Ascending aorta (tissue), 2 donors: ENCODE results near the gene RXRA. TPM values are rescaled to one million over a fixed set of nuclear protein-coding genes. Genes with fewer than 3 reads are reported as not detected.

Experiments used
- DNase-seq, 2 donors: peaks; one replicate each; pipeline ENCODE4 v3.0.0-alpha.2; 2019; ENCODE audit warnings: low spot score in 2 of 2
- H3K27ac ChIP-seq, 2 donors: fragments of 200-600 bp; sonication (generic); one replicate each; pipeline ENCODE4 v1.5.1; 2016 to 2017; ENCODE audit warnings: mild to moderate bottlenecking in 1 of 2
- H3K27me3 ChIP-seq: fragments of 200-600 bp; sonication (generic); one replicate; pipeline ENCODE4 v1.5.1; 2017
- H3K36me3 ChIP-seq, 2 donors: fragments of 200-600 bp; sonication (generic); one replicate each; pipeline ENCODE4 v1.5.1; 2016
- H3K4me1 ChIP-seq, 2 donors: fragments of 200-600 bp; sonication (generic); one replicate each; pipeline ENCODE4 v1.5.1; 2016 to 2017; ENCODE audit warnings: mild to moderate bottlenecking in 1 of 2
- H3K4me3 ChIP-seq, 2 donors: fragments of 200-600 bp; sonication (generic); one replicate each; pipeline ENCODE4 v1.5.1; 2016 to 2017; ENCODE audit warnings: mild to moderate bottlenecking in 1 of 2
- H3K9me3 ChIP-seq, 2 donors: fragments of 200-600 bp; sonication (generic); one replicate each; pipeline ENCODE4 v1.5.1; 2016
- CTCF ChIP-seq, 3 experiments: fragments of 200-600 bp in 2 of 3; fragments of 450-650 bp in 1 of 3; sonication (generic) in 2 of 3; IDR thresholded peaks; one replicate each; pipeline ENCODE4 v1.5.1; 2016 to 2019; ENCODE audit warnings: antibody characterized with exemption in 3 of 3, mild to moderate bottlenecking in 1 of 3, moderate library complexity in 1 of 3
- intact Hi-C: fragments of 100-400 bp; cut with DNase I; formaldehyde crosslinking; loops from one replicate; pipeline ENCODE4 v1.15.1; 2023
- total RNA-seq: library from RNA; depleted of rRNA; stranded (reverse); fragments of >200 nt; gene quantifications from one replicate; pipeline ENCODE4 v1.1.0, GENCODE V29; 2016

RXRA gene
- total RNA-seq, 1 donor from 2014 or later: 64.1 TPM

DNA sequence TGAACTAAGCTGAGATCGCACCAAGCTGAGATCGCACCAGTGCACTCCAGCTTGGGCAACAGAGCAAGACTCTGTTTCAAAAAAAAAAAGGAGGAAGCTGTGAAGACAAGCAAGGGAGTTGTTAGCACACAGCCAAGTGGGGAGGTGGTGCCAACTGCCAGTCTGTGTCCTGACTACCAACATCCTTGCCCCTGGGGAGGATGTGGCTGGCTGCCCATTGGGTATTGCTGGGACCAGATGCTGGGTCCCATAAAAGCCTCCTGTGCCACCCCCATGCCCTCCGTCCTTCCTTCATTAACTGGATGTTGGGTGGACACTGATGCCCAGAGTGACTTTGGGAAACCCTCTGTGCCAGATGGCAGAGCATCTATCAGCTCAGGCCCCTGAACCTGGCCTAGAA, 158.2 kb downstream of the RXRA start:
- H3K27ac ChIP-seq: no peak overlapping the region
- H3K4me1 ChIP-seq: no peaks in the 10 kb centered on the region
- H3K27me3 ChIP-seq: no peaks in the 10 kb centered on the region
- no peaks in the 10 kb centered on the region for H3K36me3 ChIP-seq
- TF ChIP-seq CTCF (IDR thresholded peaks at IDR 0.05): no peak
- H3K9me3 ChIP-seq: no peaks in the 10 kb centered on the region
- no peak overlapping the region for H3K4me3 ChIP-seq
- no peak for DNase-seq
- intact Hi-C loops: no loop called here

- Histone ChIP-seq H3K36me3 (no peaks in the 10 kb centered on the region), H3K4me1 (no peaks in the 10 kb centered on the region), H3K9me3 (no peaks in the 10 kb centered on the region), H3K27ac (peak overlapping the region; percentile 63 to 70), H3K4me3 (no peak overlapping the region), H3K27me3 (no peaks in the 10 kb centered on the region)
- peak in 1 of 2 donors; percentile 37 for DNase-seq
- intact Hi-C loops: loop anchor here (5.0 kb wide), 1 partner anchor 38 kb away; no protein-coding TSS in a partner anchor
- no peak for TF ChIP-seq CTCF (IDR thresholded peaks at IDR 0.05)
Measured at GRCh38 chr9:134485653-134486052, 159.4 kb downstream of the RXRA start.

- no peak for TF ChIP-seq CTCF (IDR thresholded peaks at IDR 0.05)
- intact Hi-C loops: loop anchor here (5.0 kb wide), 1 partner anchor 39 kb away; no protein-coding TSS in a partner anchor
- peak overlapping the region; percentile 63 to 70 for H3K27ac ChIP-seq
- no peaks in the 10 kb centered on the region for H3K9me3 ChIP-seq
- DNase-seq: peak in 1 of 2 donors; percentile 67
- no peak overlapping the region for H3K4me3 ChIP-seq
- no peaks in the 10 kb centered on the region for H3K27me3 ChIP-seq
- H3K36me3 ChIP-seq: no peaks in the 10 kb centered on the region
- H3K4me1 ChIP-seq: no peaks in the 10 kb centered on the region
Measured at GRCh38 chr9:134486143-134486591, 159.9 kb downstream of the RXRA start.

DNA sequence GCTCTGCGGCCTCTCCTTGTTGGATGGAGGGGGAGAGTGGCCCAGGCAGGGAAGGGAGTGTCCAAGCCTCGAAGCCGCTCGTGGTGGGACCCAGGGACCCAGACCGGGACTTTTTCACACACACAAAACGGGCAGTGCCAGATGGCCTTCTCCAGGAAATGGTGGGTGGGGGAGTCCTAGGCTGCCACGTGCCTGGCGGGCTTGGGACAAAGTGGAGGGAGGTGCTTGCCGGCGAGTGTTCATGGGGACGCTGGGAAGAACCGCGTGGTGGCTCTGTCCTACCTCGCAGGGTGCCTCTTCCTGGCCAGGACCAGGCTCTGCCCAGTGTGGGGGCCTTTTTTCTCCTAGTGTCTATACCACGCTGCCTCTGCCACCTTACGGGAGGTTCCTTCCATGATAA, 160.3 kb downstream of the RXRA start:
- no peak for DNase-seq
- Histone ChIP-seq H3K4me3 (no peak overlapping the region), H3K36me3 (no peaks in the 10 kb centered on the region), H3K9me3 (no peaks in the 10 kb centered on the region), H3K27ac (peak overlapping the region; percentile 63 to 70), H3K4me1 (no peaks in the 10 kb centered on the region), H3K27me3 (no peaks in the 10 kb centered on the region)
- intact Hi-C loops: loop anchor here (5.0 kb wide), 1 partner anchor 39 kb away; no protein-coding TSS in a partner anchor
- TF ChIP-seq CTCF (IDR thresholded peaks at IDR 0.05): no peak

Other genes with a start within 250 kb of the RXRA start
- 13.9 TPM for gene WDR5, start 190.4 kb upstream of the RXRA start, total RNA-seq
- gene RNU6ATAC, start 161.9 kb upstream of the RXRA start, total RNA-seq: not detected